ENCODE data around the gene VAV1. TPM values are rescaled to one million over a fixed set of nuclear protein-coding genes. Genes with fewer than 3 reads are reported as not detected.

The VAV1 gene
- total RNA-seq, 1 experiment from 2014 or later, result 3.0 TPM

GRCh38 chr19:6822311-6822670 is 49.8 kb downstream of the VAV1 start:
- no peak for ATAC-seq
- CTCF ChIA-PET, result no interaction called here

GRCh38 chr19:6825076-6825774 is 52.7 kb downstream of the VAV1 start:
- CTCF ChIA-PET, result no interaction called here
- no peaks in the 10 kb centered on the region for H3K27me3 ChIP-seq (ENCODE audit: low read length)
- no TSS peak for BruUV-seq (replicated peaks)
- DNase-seq (no peak), ATAC-seq (no peak)
- no peaks in the 10 kb centered on the region for H3K79me2 ChIP-seq (ENCODE audit: low read length)
- H3K27ac ChIP-seq (ENCODE audit: low read length), result no peak overlapping the region
- POLR2A ChIA-PET (ENCODE audit: unreplicated experiment), result no interaction called here
- TF ChIP-seq EZH2phosphoT487 (IDR thresholded peaks at IDR 0.05; ENCODE audit: borderline replicate concordance, low read length) (no peak), EZH2 (IDR thresholded peaks at IDR 0.05; ENCODE audit: low read length, unreplicated experiment) (no peak), CTCF (conservative IDR thresholded peaks at IDR 0.05; ENCODE audit: low read depth, low read length) (no peak)
- intact Hi-C loops (cut with micrococcal nuclease), result no loop called here
- H3K9me2 ChIP-seq (replicated peaks; ENCODE audit: low read length), result no peaks in the 10 kb centered on the region
- no peak overlapping the region for H3K9ac ChIP-seq (ENCODE audit: low read length)
- no peaks in the 10 kb centered on the region for H3K9me3 ChIP-seq (ENCODE audit: low read length)
- H2AFZ ChIP-seq (ENCODE audit: low read length), result no peak overlapping the region
- H3K4me2 ChIP-seq (ENCODE audit: low read length), result no peak overlapping the region
- no peak overlapping the region for H3K4me3 ChIP-seq (ENCODE audit: low read length)
- no peaks in the 10 kb centered on the region for H3F3A ChIP-seq (ENCODE audit: low read length, unreplicated experiment)
- no peaks in the 10 kb centered on the region for H4K20me1 ChIP-seq (ENCODE audit: low read length)
- H3K4me1 ChIP-seq (ENCODE audit: insufficient read depth, low read length), result peaks cover 11% of the 10 kb centered on the region
- H3K36me3 ChIP-seq (ENCODE audit: low read depth, low read length), result no peaks in the 10 kb centered on the region

More at GRCh38 chr19:6822311-6822670, 49.8 kb downstream of the VAV1 start:
- POLR2A ChIA-PET (ENCODE audit: unreplicated experiment), result no interaction called here
- no peak for TF ChIP-seq EZH2phosphoT487 (IDR thresholded peaks at IDR 0.05; ENCODE audit: borderline replicate concordance, low read length)
- no peaks in the 10 kb centered on the region for H3K36me3 ChIP-seq (ENCODE audit: low read depth, low read length)
- H3K79me2 ChIP-seq (ENCODE audit: low read length), result no peaks in the 10 kb centered on the region
- intact Hi-C loops (cut with micrococcal nuclease), result no loop called here
- H3K9me2 ChIP-seq (replicated peaks; ENCODE audit: low read length), result no peaks in the 10 kb centered on the region
- H3K27me3 ChIP-seq (ENCODE audit: low read length), result no peaks in the 10 kb centered on the region
- H2AFZ ChIP-seq (ENCODE audit: low read length), result no peak overlapping the region
- no peak overlapping the region for H3K4me3 ChIP-seq (ENCODE audit: low read length)
- no peak overlapping the region for H3K4me2 ChIP-seq (ENCODE audit: low read length)
- no peak overlapping the region for H3K9ac ChIP-seq (ENCODE audit: low read length)
- no TSS peak for BruUV-seq (replicated peaks)
- no peaks in the 10 kb centered on the region for H4K20me1 ChIP-seq (ENCODE audit: low read length)
- H3F3A ChIP-seq (ENCODE audit: low read length, unreplicated experiment), result no peaks in the 10 kb centered on the region
- no peak overlapping the region for H3K27ac ChIP-seq (ENCODE audit: low read length)
- no peaks in the 10 kb centered on the region for H3K4me1 ChIP-seq (ENCODE audit: insufficient read depth, low read length)
- no peak for DNase-seq
- no peaks in the 10 kb centered on the region for H3K9me3 ChIP-seq (ENCODE audit: low read length)

GRCh38 chr19:6826281-6826920 is 53.9 kb downstream of the VAV1 start:
- Histone ChIP-seq H3K4me2 (ENCODE audit: low read length) (no peak overlapping the region), H3K27me3 (ENCODE audit: low read length) (no peaks in the 10 kb centered on the region), H3K9me2 (replicated peaks; ENCODE audit: low read length) (no peaks in the 10 kb centered on the region), H3K4me3 (ENCODE audit: low read length) (no peak overlapping the region), H3K9me3 (ENCODE audit: low read length) (no peaks in the 10 kb centered on the region), H3F3A (ENCODE audit: low read length, unreplicated experiment) (no peaks in the 10 kb centered on the region), H3K79me2 (ENCODE audit: low read length) (no peaks in the 10 kb centered on the region), H3K9ac (ENCODE audit: low read length) (no peak overlapping the region), H4K20me1 (ENCODE audit: low read length) (no peaks in the 10 kb centered on the region), H3K36me3 (ENCODE audit: low read depth, low read length) (no peaks in the 10 kb centered on the region), H3K27ac (ENCODE audit: low read length) (no peak overlapping the region), H2AFZ (ENCODE audit: low read length) (no peak overlapping the region), H3K4me1 (ENCODE audit: insufficient read depth, low read length) (peaks cover 11% of the 10 kb centered on the region)
- no peak for TF ChIP-seq CTCF (conservative IDR thresholded peaks at IDR 0.05; ENCODE audit: low read depth, low read length)
- TF ChIP-seq EZH2phosphoT487 (IDR thresholded peaks at IDR 0.05; ENCODE audit: borderline replicate concordance, low read length), result no peak
- TF ChIP-seq EZH2 (IDR thresholded peaks at IDR 0.05; ENCODE audit: low read length, unreplicated experiment), result no peak
- intact Hi-C loops (cut with micrococcal nuclease), result no loop called here
- no TSS peak for BruUV-seq (replicated peaks)
- POLR2A ChIA-PET (ENCODE audit: unreplicated experiment), result no interaction called here
- DNase-seq, result no peak
- CTCF ChIA-PET, result no interaction called here
- no peak for ATAC-seq
